Esophagus muscularis mucosa (tissue), 4 donors: Measurements from ENCODE around the gene UBE2I. TPM values are rescaled to one million over a fixed set of nuclear protein-coding genes. Genes with fewer than 3 reads are reported as not detected.

Source experiments
- DNase-seq: peaks from one replicate; pipeline ENCODE4 v3.0.0-alpha.2; 2017; ENCODE audit errors: extremely low spot score
- H3K27ac ChIP-seq, 4 donors: fragments of 200-600 bp; sonication (generic); replicated peaks in 1 of 4; 1 replicate in 3 of 4; 2 replicates in 1 of 4; pipeline ENCODE4 v1.5.1; 2016 to 2019; ENCODE audit warnings: mild to moderate bottlenecking in 1 of 4
- H3K27me3 ChIP-seq, 4 donors: fragments of 200-600 bp; sonication (generic); one replicate each; pipeline versions ENCODE4 v1.5.1 to v1.6.0; 2016 to 2019
- H3K36me3 ChIP-seq, 4 donors: fragments of 200-600 bp; sonication (generic); one replicate each; pipeline ENCODE4 v1.5.1; 2016 to 2019
- H3K4me1 ChIP-seq, 4 donors: fragments of 200-600 bp; sonication (generic); one replicate each; pipeline ENCODE4 v1.5.1; 2016 to 2019
- H3K4me3 ChIP-seq, 4 donors: fragments of 200-600 bp; sonication (generic); 1 replicate in 2 of 4; 2 replicates in 2 of 4; pipeline ENCODE4 v1.5.1; 2016 to 2019; ENCODE audit warnings: mild to moderate bottlenecking in 4 of 4, moderate library complexity in 1 of 4
- H3K9me3 ChIP-seq, 4 donors: fragments of 200-600 bp; sonication (generic); 1 replicate in 3 of 4; 2 replicates in 1 of 4; pipeline ENCODE4 v1.5.1; 2016 to 2019
- CTCF ChIP-seq, 3 experiments: fragments of 200-600 bp in 2 of 3; fragments of 450-650 bp in 1 of 3; sonication (generic) in 2 of 3; IDR thresholded peaks; one replicate each; pipeline ENCODE4 v1.5.1; 2017 to 2019; ENCODE audit warnings: antibody characterized with exemption in 3 of 3, mild to moderate bottlenecking in 2 of 3, moderate library complexity in 1 of 3
- EP300 ChIP-seq: sonication (generic); formaldehyde crosslinking; IDR thresholded peaks from one replicate; pipeline ENCODE4 v1.6.1; 2017; ENCODE audit warnings: antibody characterized with exemption
- POLR2A ChIP-seq: fragments of 450-650 bp; IDR thresholded peaks from one replicate; pipeline ENCODE4 v1.6.1; 2017; ENCODE audit warnings: antibody characterized with exemption, moderate library complexity, mild to moderate bottlenecking, low read depth
- POLR2AphosphoS5 ChIP-seq, 2 donors: sonication (generic); formaldehyde crosslinking; IDR thresholded peaks; one replicate each; pipeline ENCODE4 v1.6.1; 2017; ENCODE audit warnings: antibody characterized with exemption in 2 of 2
- WGBS: methylation state at CpG from one replicate; pipeline ENCODE4 v1.1.5; 2018; 5-methylcytosine and 5-hydroxymethylcytosine counted together
- intact Hi-C: fragments of 100-400 bp; cut with DNase I; formaldehyde crosslinking; loops from one replicate; pipeline ENCODE4 v1.15.1; 2023
- total RNA-seq, 4 donors: library from RNA; depleted of rRNA; stranded (reverse); fragments of >200 nt; gene quantifications; one replicate each; pipeline versions ENCODE4 v1.1.0 to v1.2.1, GENCODE V29; 2016

The UBE2I gene
- total RNA-seq, 4 donors from 2014 or later = 42.8 to 70.5 (median 63.9) TPM

- Histone ChIP-seq H3K27me3 (peaks cover 8 to 54% (median 36%) of the 10 kb centered on the region in 4 donors), H3K36me3 (peaks cover 1 to 18% (median 16%) of the 10 kb centered on the region in 4 donors), H3K9me3 (peaks cover 0 to 7% (median 3%) of the 10 kb centered on the region in 4 donors), H3K4me1 (peaks cover 32 to 49% (median 37%) of the 10 kb centered on the region in 4 donors), H3K4me3 (no peak overlapping the region), H3K27ac (no peak overlapping the region)
- peak in 1 of 3 experiments; percentile 34 for TF ChIP-seq CTCF (IDR thresholded peaks at IDR 0.05)
- TF ChIP-seq POLR2AphosphoS5 (IDR thresholded peaks at IDR 0.05) = no peak
- WGBS = 71% methylated on average over 5 of the region's 17 CpGs
- no peak for DNase-seq
- intact Hi-C loops = no loop called here
These were observed 21.0 kb downstream of the UBE2I start for GRCh38 chr16:1330260-1330914.

- TF ChIP-seq EP300 (no peak), POLR2A (no peak), CTCF (IDR thresholded peaks at IDR 0.05) (no peak), POLR2AphosphoS5 (IDR thresholded peaks at IDR 0.05) (no peak)
- WGBS = 37% methylated on average over 8 of the region's 22 CpGs
- H3K4me1 ChIP-seq = peaks cover 31 to 43% (median 37%) of the 10 kb centered on the region in 4 donors
- peak overlapping the region in 2 of 4 donors; percentile 12 to 46 for H3K27ac ChIP-seq
- peaks cover 8 to 61% (median 36%) of the 10 kb centered on the region in 4 donors for H3K27me3 ChIP-seq
- H3K9me3 ChIP-seq = peaks cover 0 to 7% (median 3%) of the 10 kb centered on the region in 4 donors
- H3K36me3 ChIP-seq = peaks cover 0 to 11% (median 9%) of the 10 kb centered on the region in 4 donors
- intact Hi-C loops = no loop called here
- peak overlapping the region; percentile 43 to 56 (median 48) for H3K4me3 ChIP-seq
- DNase-seq = no peak
These were observed 21.7 kb downstream of the UBE2I start for GRCh38 chr16:1330931-1331711.

- peak overlapping the region; percentile 43 to 56 (median 48) for H3K4me3 ChIP-seq
- H3K27ac ChIP-seq = peak overlapping the region in 2 of 4 donors; percentile 12 to 46
- intact Hi-C loops = no loop called here
- 5% methylated on average over 16 of the region's 34 CpGs for WGBS
- H3K36me3 ChIP-seq = peaks cover 0 to 4% (median 4%) of the 10 kb centered on the region in 4 donors
- H3K27me3 ChIP-seq = peaks cover 8 to 68% (median 36%) of the 10 kb centered on the region in 4 donors
- peaks cover 0 to 7% (median 3%) of the 10 kb centered on the region in 4 donors for H3K9me3 ChIP-seq
- no peak for DNase-seq
- H3K4me1 ChIP-seq = peaks cover 28 to 42% (median 37%) of the 10 kb centered on the region in 4 donors
- TF ChIP-seq POLR2AphosphoS5 (IDR thresholded peaks at IDR 0.05) (no peak), CTCF (IDR thresholded peaks at IDR 0.05) (no peak), EP300 (no peak), POLR2A (no peak)
These were observed 22.5 kb downstream of the UBE2I start for GRCh38 chr16:1331712-1332617.

GRCh38 chr16:1332618-1333148, 23.2 kb downstream of the UBE2I start:
- intact Hi-C loops = no loop called here
- Histone ChIP-seq H3K4me1 (peaks cover 28 to 42% (median 37%) of the 10 kb centered on the region in 4 donors), H3K27me3 (peaks cover 8 to 75% (median 36%) of the 10 kb centered on the region in 4 donors), H3K4me3 (peak overlapping the region; percentile 43 to 56 (median 48)), H3K27ac (no peak overlapping the region), H3K36me3 (no peaks in the 10 kb centered on the region), H3K9me3 (peaks cover 0 to 7% (median 3%) of the 10 kb centered on the region in 4 donors)
- WGBS = 7% methylated on average over 18 of the region's 26 CpGs
- TF ChIP-seq POLR2A = no peak
- TF ChIP-seq CTCF (IDR thresholded peaks at IDR 0.05) = no peak
- no peak for TF ChIP-seq POLR2AphosphoS5 (IDR thresholded peaks at IDR 0.05)
- TF ChIP-seq EP300 = no peak
- DNase-seq = no peak
